ENCODE results near the gene CLIP3.
"Not testable (repeated sequence)": the region's sequence is repeated elsewhere in the genome, so short reads cannot be mapped to it uniquely, and the experiment has no call there.

DNA sequence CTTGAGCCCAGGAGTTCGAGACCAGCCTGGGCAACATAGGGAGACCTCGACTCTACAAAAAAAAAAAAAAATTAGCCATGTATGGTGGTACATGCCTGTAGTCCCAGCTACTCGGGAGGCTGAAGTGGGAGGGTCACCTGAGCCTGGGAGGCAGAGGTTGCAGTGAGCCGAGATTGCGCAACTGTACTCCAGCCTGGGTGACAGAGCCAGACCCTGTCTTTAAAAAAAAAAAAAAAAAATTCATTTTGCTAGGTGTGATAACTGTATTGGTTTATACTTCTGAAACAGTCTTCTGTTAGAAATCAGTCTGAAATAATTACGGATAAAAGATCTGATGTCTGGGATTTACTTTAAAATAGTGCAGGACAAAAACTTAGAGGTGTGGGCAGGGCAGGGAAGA lies 8.4 kb upstream of the CLIP3 start:
- TF ChIP-seq, protein P1, sequence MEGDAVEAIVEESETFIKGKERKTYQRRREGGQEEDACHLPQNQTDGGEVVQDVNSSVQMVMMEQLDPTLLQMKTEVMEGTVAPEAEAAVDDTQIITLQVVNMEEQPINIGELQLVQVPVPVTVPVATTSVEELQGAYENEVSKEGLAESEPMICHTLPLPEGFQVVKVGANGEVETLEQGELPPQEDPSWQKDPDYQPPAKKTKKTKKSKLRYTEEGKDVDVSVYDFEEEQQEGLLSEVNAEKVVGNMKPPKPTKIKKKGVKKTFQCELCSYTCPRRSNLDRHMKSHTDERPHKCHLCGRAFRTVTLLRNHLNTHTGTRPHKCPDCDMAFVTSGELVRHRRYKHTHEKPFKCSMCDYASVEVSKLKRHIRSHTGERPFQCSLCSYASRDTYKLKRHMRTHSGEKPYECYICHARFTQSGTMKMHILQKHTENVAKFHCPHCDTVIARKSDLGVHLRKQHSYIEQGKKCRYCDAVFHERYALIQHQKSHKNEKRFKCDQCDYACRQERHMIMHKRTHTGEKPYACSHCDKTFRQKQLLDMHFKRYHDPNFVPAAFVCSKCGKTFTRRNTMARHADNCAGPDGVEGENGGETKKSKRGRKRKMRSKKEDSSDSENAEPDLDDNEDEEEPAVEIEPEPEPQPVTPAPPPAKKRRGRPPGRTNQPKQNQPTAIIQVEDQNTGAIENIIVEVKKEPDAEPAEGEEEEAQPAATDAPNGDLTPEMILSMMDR (IDR thresholded peaks at IDR 0.05) = not testable (repeated sequence)
- not testable (repeated sequence) for TF ChIP-seq POLR2A (IDR thresholded peaks at IDR 0.05)
